Type B pancreatic cell (in vitro differentiated cells): ENCODE data around the gene ADRM1. TPM values are rescaled to one million over a fixed set of nuclear protein-coding genes. Genes with fewer than 3 reads are reported as not detected.

ENCODE experiments used
- DNase-seq: peaks from one replicate; pipeline ENCODE4 v3.0.0; 2021; ENCODE audit warnings: mixed read lengths; ENCODE audit not compliant: unreplicated experiment; ENCODE audit errors: extremely low spot score
- H3K27ac Mint-ChIP-seq: 2 replicates; pipeline ENCODE4 v1.8.0; 2021; ENCODE audit warnings: mild to moderate bottlenecking, mixed read lengths
- H3K27me3 Mint-ChIP-seq: 2 replicates; pipeline ENCODE4 v1.8.0; 2021; ENCODE audit warnings: mixed read lengths
- H3K36me3 Mint-ChIP-seq: 2 replicates; pipeline ENCODE4 v1.8.0; 2021; ENCODE audit warnings: mixed read lengths
- H3K4me1 Mint-ChIP-seq: one replicate; pipeline ENCODE4 v1.8.0; 2021; ENCODE audit warnings: mixed read lengths; ENCODE audit not compliant: unreplicated experiment
- H3K4me3 Mint-ChIP-seq: 2 replicates; pipeline ENCODE4 v1.8.0; 2021; ENCODE audit warnings: mild to moderate bottlenecking, mixed read lengths
- H3K9me3 Mint-ChIP-seq: 2 replicates; pipeline ENCODE4 v1.8.0; 2021; ENCODE audit warnings: mixed read lengths
- total RNA-seq: library from RNA; stranded (reverse); gene quantifications from 2 replicates; pipeline ENCODE4 v1.2.1, GENCODE V29; 2021; ENCODE audit warnings: low replicate concordance
- TF ChIP-seq, protein P1 (sequence below): fragments of 200-600 bp; sonication (generic); conservative IDR thresholded peaks from 2 replicates; pipeline ENCODE4 v1.5.0; 2021; ENCODE audit warnings: antibody characterized with exemption, mild to moderate bottlenecking

ADRM1 gene
- total RNA-seq, 1 donor from 2014 or later, result 67.2 TPM

- Mint-ChIP-seq H3K9me3 (no peaks in the 10 kb centered on the region), H3K4me1 (peaks cover 3% of the 10 kb centered on the region), H3K27me3 (no peaks in the 10 kb centered on the region), H3K27ac (no peak overlapping the region), H3K4me3 (no peak overlapping the region), H3K36me3 (peaks cover 6% of the 10 kb centered on the region)
- TF ChIP-seq, protein P1, sequence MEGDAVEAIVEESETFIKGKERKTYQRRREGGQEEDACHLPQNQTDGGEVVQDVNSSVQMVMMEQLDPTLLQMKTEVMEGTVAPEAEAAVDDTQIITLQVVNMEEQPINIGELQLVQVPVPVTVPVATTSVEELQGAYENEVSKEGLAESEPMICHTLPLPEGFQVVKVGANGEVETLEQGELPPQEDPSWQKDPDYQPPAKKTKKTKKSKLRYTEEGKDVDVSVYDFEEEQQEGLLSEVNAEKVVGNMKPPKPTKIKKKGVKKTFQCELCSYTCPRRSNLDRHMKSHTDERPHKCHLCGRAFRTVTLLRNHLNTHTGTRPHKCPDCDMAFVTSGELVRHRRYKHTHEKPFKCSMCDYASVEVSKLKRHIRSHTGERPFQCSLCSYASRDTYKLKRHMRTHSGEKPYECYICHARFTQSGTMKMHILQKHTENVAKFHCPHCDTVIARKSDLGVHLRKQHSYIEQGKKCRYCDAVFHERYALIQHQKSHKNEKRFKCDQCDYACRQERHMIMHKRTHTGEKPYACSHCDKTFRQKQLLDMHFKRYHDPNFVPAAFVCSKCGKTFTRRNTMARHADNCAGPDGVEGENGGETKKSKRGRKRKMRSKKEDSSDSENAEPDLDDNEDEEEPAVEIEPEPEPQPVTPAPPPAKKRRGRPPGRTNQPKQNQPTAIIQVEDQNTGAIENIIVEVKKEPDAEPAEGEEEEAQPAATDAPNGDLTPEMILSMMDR, result no peak
- no peak for DNase-seq
Observed at GRCh38 chr20:62273416-62273815, 29.4 kb upstream of the ADRM1 start.

GRCh38 chr20:62274332-62274950, 28.4 kb upstream of the ADRM1 start:
- Mint-ChIP-seq H3K4me3 (no peak overlapping the region), H3K4me1 (peaks cover 3% of the 10 kb centered on the region), H3K27ac (peak overlapping the region; percentile 37), H3K9me3 (no peaks in the 10 kb centered on the region), H3K36me3 (peaks cover 6% of the 10 kb centered on the region), H3K27me3 (no peaks in the 10 kb centered on the region)
- TF ChIP-seq, protein P1, result no peak
- DNase-seq, result no peak

GRCh38 chr20:62275219-62275618, 27.6 kb upstream of the ADRM1 start:
- TF ChIP-seq, protein P1, result no peak
- no peaks in the 10 kb centered on the region for H3K9me3 Mint-ChIP-seq
- no peak overlapping the region for H3K4me3 Mint-ChIP-seq
- peaks cover 3% of the 10 kb centered on the region for H3K4me1 Mint-ChIP-seq
- no peaks in the 10 kb centered on the region for H3K27me3 Mint-ChIP-seq
- peaks cover 6% of the 10 kb centered on the region for H3K36me3 Mint-ChIP-seq
- H3K27ac Mint-ChIP-seq, result no peak overlapping the region
- no peak for DNase-seq

DNA sequence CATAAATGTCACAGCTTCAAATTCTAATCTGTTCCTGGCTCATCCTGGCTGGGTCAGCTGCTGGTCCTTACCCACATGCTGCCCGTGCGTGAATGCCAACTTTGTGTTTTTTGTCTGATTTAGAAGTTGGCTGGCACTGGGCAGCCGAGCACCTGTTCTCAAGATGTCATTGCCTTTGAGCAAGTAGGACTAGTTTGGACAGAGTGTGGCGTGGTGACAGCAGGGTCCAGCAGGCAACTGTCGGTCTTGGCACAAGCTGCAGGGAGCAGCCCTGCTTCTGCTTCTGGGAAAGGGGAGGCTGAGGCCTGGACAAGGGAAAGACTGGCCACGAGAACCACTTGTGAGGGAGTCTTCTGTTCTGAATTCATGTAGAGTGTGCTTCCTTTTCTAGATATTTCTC, 26.4 kb upstream of the ADRM1 start:
- Mint-ChIP-seq H3K36me3 (peaks cover 8% of the 10 kb centered on the region), H3K27ac (no peak overlapping the region), H3K4me3 (no peak overlapping the region), H3K4me1 (peaks cover 3% of the 10 kb centered on the region), H3K27me3 (no peaks in the 10 kb centered on the region), H3K9me3 (no peaks in the 10 kb centered on the region)
- TF ChIP-seq, protein P1, result no peak
- no peak for DNase-seq

DNA sequence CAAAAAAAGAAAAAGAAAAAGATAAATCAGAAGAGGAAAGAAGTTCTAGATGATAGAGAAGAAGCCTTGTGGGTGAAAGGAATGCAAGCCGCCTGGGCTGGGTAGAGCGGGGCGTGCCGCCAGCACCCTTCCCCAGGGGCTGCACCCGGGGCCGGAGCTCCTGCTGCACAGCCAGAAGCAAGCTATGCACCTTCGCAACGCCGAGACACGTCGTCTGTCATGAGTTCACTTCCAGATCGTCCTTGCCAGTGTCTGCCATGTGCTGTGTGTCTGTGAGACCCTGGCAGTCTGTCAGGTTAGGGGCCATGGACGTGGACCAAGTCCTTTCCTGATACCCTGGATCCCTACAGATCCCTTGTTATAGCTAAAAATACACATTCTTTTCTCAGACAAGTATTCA, 25.5 kb upstream of the ADRM1 start:
- peaks cover 3% of the 10 kb centered on the region for H3K4me1 Mint-ChIP-seq
- H3K27ac Mint-ChIP-seq, result no peak overlapping the region
- no peak for DNase-seq
- no peak overlapping the region for H3K4me3 Mint-ChIP-seq
- no peaks in the 10 kb centered on the region for H3K27me3 Mint-ChIP-seq
- TF ChIP-seq, protein P1, result no peak
- H3K36me3 Mint-ChIP-seq, result peaks cover 12% of the 10 kb centered on the region
- no peaks in the 10 kb centered on the region for H3K9me3 Mint-ChIP-seq
